Thoracic aorta (tissue), 2 donors: ENCODE measurements around the gene C11orf86. TPM values are rescaled to one million over a fixed set of nuclear protein-coding genes. Genes with fewer than 3 reads are reported as not detected.

ENCODE experiments used
- ATAC-seq: fragments of 150-250 bp; one replicate; pipeline ENCODE4 v1.8.0; 2017; ENCODE audit warnings: low read depth; ENCODE audit not compliant: insufficient number of reproducible peaks, low FRiP score
- DNase-seq: peaks from one replicate; pipeline ENCODE4 v3.0.0-alpha.2; 2020; ENCODE audit warnings: low spot score
- H3K27ac ChIP-seq, 2 donors: fragments of 200-600 bp; sonication (generic); 1 replicate in 1 of 2; 2 replicates in 1 of 2; pipeline ENCODE4 v1.5.1; 2016; ENCODE audit warnings: mild to moderate bottlenecking in 2 of 2, moderate library complexity in 2 of 2
- H3K27me3 ChIP-seq: fragments of 200-600 bp; sonication (generic); replicated peaks from 2 replicates; pipeline ENCODE4 v1.6.0; 2016; ENCODE audit warnings: mild to moderate bottlenecking; ENCODE audit not compliant: insufficient read depth
- H3K36me3 ChIP-seq: fragments of 200-600 bp; sonication (generic); one replicate; pipeline ENCODE4 v1.5.1; 2016
- H3K4me1 ChIP-seq, 2 donors: fragments of 200-600 bp; sonication (generic); 1 replicate in 1 of 2; 2 replicates in 1 of 2; pipeline versions ENCODE4 v1.5.1 to v1.6.0; 2016; ENCODE audit warnings: low read depth in 2 of 2, mild to moderate bottlenecking in 1 of 2; ENCODE audit not compliant: control insufficient read depth in 1 of 2
- H3K4me3 ChIP-seq: fragments of 200-600 bp; sonication (generic); 2 replicates; pipeline ENCODE4 v1.5.1; 2016; ENCODE audit warnings: mild to moderate bottlenecking
- H3K9me3 ChIP-seq: fragments of 200-600 bp; sonication (generic); 2 replicates; pipeline ENCODE4 v1.5.1; 2016
- CTCF ChIP-seq: fragments of 200-600 bp; sonication (generic); IDR thresholded peaks from one replicate; pipeline ENCODE4 v1.5.1; 2019; ENCODE audit warnings: antibody characterized with exemption
- total RNA-seq, 2 donors: library from RNA; depleted of rRNA; stranded (reverse); fragments of >200 nt; gene quantifications; one replicate each; pipeline versions ENCODE4 v1.1.0 to v1.2.3, GENCODE V29; 2016

Gene C11orf86, protein sequence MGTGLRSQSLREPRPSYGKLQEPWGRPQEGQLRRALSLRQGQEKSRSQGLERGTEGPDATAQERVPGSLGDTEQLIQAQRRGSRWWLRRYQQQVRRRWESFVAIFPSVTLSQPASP
- not detected for total RNA-seq

DNA sequence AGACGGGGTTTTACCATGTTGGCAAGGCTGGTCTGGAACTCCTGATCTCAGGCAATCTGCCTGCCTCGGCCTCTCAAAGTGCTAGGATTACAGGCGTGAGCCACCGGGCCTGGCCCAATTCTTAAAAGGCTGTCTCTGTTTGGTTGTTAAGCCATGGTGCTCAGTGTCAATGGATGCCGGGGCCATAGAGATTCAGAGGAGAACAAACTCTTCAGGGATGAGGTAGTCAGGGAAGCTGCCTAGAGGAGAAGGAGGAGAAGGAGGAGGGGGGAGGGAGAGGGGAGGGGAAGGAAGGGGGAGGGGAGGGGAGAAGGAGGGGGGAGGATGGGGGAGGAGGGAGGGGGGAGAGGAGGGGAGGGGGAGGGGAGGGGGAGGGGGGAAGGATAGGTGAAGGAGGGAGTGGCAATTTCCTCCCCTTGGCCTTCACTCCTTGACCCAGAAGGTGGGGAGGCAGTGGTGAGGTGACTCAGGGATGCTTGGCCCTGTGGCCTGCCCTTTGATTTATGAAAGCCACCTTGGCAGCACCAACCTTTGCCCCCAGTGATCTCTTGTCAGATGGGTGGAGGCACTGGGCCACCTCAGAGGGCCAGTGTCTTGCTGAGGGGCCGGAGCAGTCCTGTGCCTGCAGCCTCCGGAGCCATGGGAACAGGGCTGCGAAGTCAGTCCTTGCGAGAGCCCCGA, at the start of gene C11orf86:
TSS of gene C11orf86 (plus strand) at position 581 of the 681 bp plus-strand sequence. CDS start at position 640, 59 bp downstream.
- TF ChIP-seq CTCF: no peak
- no peaks in the 10 kb centered on the region for H3K27me3 ChIP-seq
- no peak within 1 kb of the TSS for H3K27ac ChIP-seq
- H3K36me3 ChIP-seq: no peaks in the 10 kb centered on the region
- H3K4me1 ChIP-seq: peaks cover 17 to 24% of the 10 kb centered on the region in 2 donors
- ATAC-seq (no peak), DNase-seq (no peak)
- no peaks in the 10 kb centered on the region for H3K9me3 ChIP-seq
- no peak within 1 kb of the TSS for H3K4me3 ChIP-seq

DNA sequence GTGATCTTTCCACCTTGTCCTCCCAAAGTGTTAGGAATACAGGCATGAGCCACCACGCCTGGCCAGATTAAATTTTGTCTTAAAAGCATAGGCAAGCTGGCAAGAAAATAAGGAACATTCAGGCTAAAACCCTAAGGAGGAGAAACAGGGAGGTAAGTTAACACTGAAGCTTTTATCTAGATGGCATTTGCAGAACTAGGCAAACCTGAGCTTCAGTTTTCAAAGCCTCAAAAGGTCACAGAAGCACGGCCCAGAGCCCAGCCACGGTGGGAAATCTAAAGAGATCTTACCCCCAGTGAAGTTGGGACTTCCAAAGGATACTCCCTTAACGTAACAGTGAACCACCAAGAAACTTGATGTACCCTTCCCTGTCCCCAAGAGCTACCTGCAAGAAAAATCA, 45.4 kb upstream of the C11orf86 start:
- no peak overlapping the region for H3K27ac ChIP-seq
- no peaks in the 10 kb centered on the region for H3K4me1 ChIP-seq
- no peak overlapping the region for H3K4me3 ChIP-seq
- no peaks in the 10 kb centered on the region for H3K9me3 ChIP-seq
- no peaks in the 10 kb centered on the region for H3K27me3 ChIP-seq
- DNase-seq (no peak), ATAC-seq (no peak)
- H3K36me3 ChIP-seq: no peaks in the 10 kb centered on the region
- no peak for TF ChIP-seq CTCF

DNA sequence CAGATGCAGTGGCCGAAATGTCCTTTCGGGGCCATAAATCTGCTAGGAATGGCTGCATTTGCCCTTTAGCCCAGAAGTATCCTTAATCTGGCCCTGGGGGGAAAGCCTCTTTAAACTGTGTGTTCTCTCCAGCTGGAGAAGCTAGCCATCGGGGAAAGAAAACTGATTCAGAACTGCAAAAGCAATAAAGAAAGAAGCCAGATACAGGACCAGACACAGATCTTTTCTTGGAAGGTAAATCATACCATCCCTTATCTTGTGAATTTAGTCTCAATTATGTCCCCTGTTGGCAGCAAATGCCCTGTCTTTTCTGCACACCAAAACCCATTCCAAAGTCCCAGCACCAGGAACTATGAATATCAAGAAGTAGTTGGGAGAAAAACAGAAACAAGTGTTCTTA, 42.6 kb upstream of the C11orf86 start:
- DNase-seq (no peak), ATAC-seq (no peak)
- Histone ChIP-seq H3K4me3 (no peak overlapping the region), H3K27me3 (no peaks in the 10 kb centered on the region), H3K27ac (no peak overlapping the region), H3K4me1 (no peaks in the 10 kb centered on the region), H3K36me3 (no peaks in the 10 kb centered on the region), H3K9me3 (no peaks in the 10 kb centered on the region)
- TF ChIP-seq CTCF: no peak

GRCh38 chr11:66933531-66933930, 41.6 kb upstream of the C11orf86 start:
- no peaks in the 10 kb centered on the region for H3K27me3 ChIP-seq
- H3K4me1 ChIP-seq: no peaks in the 10 kb centered on the region
- H3K27ac ChIP-seq: no peak overlapping the region
- H3K36me3 ChIP-seq: no peaks in the 10 kb centered on the region
- no peak for TF ChIP-seq CTCF
- no peaks in the 10 kb centered on the region for H3K9me3 ChIP-seq
- no peak for ATAC-seq
- H3K4me3 ChIP-seq: no peak overlapping the region
- no peak for DNase-seq

DNA sequence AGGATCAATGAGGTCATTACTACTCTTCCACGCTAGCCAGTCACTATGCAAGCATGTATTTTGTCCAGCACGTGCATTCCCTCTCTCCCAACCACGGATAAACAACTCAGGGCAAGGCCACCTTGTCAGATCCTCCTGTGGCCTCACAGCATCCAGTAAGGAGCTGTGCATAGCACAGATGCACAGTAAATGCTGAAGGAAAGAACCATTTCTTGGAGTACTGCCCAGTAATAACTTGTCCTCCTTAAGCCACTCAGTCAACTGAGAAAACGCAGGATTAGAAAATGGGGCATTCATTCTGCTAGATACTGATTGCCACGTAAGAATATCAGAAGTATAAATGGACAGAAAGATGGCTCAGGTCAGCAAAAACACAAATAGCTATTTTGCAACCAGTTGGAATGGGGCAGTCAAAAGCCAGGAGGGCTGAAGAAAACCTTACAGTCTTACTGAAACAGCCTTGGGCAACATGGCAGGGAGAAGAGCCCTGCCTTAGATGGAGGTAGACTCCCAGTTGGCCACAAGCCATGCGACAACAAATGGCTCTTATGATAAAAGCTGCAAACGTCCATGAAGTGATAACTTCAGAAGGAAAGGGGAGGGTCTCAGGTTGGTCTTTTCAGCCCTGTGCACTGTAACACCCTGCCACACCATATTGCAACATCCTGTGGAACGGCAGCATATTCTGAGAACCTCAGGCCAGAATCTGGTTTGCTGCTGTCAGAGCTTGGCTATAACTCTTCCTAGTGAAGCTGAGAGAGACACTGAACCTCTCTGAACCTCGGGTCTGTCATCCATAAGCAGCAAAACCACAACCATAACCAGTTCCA, 39.9 kb upstream of the C11orf86 start:
- DNase-seq: no peak
- Histone ChIP-seq H3K4me3 (no peak overlapping the region), H3K27ac (no peak overlapping the region), H3K9me3 (no peaks in the 10 kb centered on the region), H3K36me3 (no peaks in the 10 kb centered on the region), H3K27me3 (no peaks in the 10 kb centered on the region), H3K4me1 (no peaks in the 10 kb centered on the region)
- TF ChIP-seq CTCF: no peak
- ATAC-seq: no peak
